ENCODE data around the gene SMIM31.

SMIM31 gene

DNA sequence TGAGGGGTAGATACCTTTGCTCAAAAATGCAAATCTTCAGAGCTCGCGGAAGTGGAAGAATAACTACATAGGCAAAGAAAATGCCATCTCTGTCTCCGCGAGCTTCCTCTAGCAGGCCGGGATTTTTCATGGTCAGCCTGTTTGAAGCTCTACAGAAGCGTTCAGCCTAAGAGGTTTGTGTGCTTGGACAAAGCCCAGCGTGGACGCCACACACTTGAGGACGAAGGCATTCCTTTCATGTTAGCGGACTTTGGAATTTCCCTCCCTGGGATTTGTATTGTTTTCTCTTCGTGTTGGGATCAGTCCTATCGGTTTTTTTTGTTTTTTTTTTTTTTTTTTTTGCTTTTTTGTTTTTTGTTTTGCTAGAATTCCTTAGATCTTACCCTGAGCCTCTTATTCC lies 53.7 kb downstream of the SMIM31 start:
- TF ChIP-seq POLR2A (IDR thresholded peaks at IDR 0.05; ENCODE audit: low read depth, low read length): no peak
- DNase-seq (ENCODE audit: insufficient read length, low spot score) (peak; percentile 2), FAIRE-seq (no peak)

- no peak for DNase-seq (ENCODE audit: insufficient read length, low spot score)
- no peak for TF ChIP-seq POLR2A (IDR thresholded peaks at IDR 0.05; ENCODE audit: low read depth, low read length)
- FAIRE-seq: no peak
Observed at GRCh38 chr4:164813554-164813953, 59.6 kb downstream of the SMIM31 start.

DNA sequence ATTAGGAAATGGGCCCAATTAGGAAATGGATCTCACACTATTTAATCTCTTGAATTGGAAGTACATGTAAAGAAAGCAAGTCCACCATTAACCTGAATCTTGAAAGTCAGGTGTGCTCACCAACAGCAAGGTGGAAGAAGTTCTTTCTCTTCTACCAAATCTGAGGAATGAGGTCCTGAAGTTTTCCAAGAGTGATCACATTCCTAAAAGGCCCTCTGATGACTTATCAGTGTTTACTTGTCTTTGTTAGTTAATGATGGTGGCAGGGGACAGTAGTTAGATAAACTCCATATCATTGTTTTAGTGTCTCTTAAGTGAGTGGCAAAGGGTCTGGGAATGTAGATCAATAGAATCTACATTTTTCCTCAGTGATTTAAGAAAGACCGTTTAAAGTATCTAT lies 61.8 kb downstream of the SMIM31 start:
- FAIRE-seq (no peak), DNase-seq (ENCODE audit: insufficient read length, low spot score) (no peak)
- TF ChIP-seq POLR2A (IDR thresholded peaks at IDR 0.05; ENCODE audit: low read depth, low read length): no peak

DNA sequence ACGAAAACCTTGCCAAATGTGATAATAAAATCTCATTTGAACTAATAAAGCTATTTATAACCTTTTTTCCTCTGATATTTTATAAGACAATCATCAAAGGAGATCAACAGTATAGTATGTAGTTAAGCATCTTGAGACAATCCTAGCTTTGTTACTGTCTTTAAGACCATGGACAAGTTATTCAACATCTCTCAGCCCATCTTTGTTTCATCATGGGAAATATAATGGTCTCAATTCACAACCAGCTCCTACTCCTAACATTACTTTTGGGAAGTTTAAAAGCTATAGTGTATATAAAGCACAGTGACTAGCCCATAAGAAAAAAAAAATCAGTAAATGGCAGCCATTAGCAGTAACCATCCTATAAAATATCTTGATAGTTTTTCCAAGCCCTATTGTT lies 65.4 kb downstream of the SMIM31 start:
- no peak for TF ChIP-seq POLR2A (IDR thresholded peaks at IDR 0.05; ENCODE audit: low read depth, low read length)
- DNase-seq (ENCODE audit: insufficient read length, low spot score) (no peak), FAIRE-seq (no peak)

- no peak for TF ChIP-seq POLR2A (IDR thresholded peaks at IDR 0.05; ENCODE audit: low read depth, low read length)
- FAIRE-seq: no peak
Observed at GRCh38 chr4:164821711-164822110, 67.8 kb downstream of the SMIM31 start.

GRCh38 chr4:164824581-164824980 lies 70.7 kb downstream of the SMIM31 start:
- no peak for FAIRE-seq
- TF ChIP-seq POLR2A (IDR thresholded peaks at IDR 0.05; ENCODE audit: low read depth, low read length): no peak
- no peak for DNase-seq (ENCODE audit: insufficient read length, low spot score)

More at GRCh38 chr4:164821711-164822110, 67.8 kb downstream of the SMIM31 start:
- DNase-seq (ENCODE audit: insufficient read length, low spot score): no peak

- DNase-seq (ENCODE audit: insufficient read length, low spot score): no peak
- no peak for TF ChIP-seq POLR2A (IDR thresholded peaks at IDR 0.05; ENCODE audit: low read depth, low read length)
- no peak for FAIRE-seq
Observed at GRCh38 chr4:164828955-164829354, 75.0 kb downstream of the SMIM31 start.

GRCh38 chr4:164846566-164846965 lies 92.6 kb downstream of the SMIM31 start:
- DNase-seq (ENCODE audit: insufficient read length, low spot score) (no peak), FAIRE-seq (no peak)
- TF ChIP-seq POLR2A (IDR thresholded peaks at IDR 0.05; ENCODE audit: low read depth, low read length): no peak

DNA sequence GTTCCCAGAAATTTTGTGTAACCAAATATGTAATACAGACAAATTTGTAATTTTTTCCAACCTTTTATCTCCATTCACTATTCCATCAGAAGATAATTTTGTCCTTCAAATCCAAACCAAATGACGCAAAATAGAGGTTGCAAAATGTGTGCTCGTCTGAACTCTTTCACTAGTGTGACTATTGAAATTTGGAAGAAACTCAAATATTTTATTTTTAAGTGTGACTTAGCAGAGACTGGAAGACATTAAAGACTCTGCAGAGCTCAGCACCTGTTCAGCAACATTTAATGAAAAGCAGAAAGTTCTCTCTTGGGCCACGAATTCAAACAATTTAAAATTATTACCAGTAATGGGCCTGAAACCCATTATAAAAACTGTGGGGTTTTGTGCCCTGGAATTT lies 93.1 kb downstream of the SMIM31 start:
- TF ChIP-seq POLR2A (IDR thresholded peaks at IDR 0.05; ENCODE audit: low read depth, low read length): no peak
- no peak for FAIRE-seq
- no peak for DNase-seq (ENCODE audit: insufficient read length, low spot score)

- no peak for DNase-seq (ENCODE audit: insufficient read length, low spot score)
- TF ChIP-seq POLR2A (IDR thresholded peaks at IDR 0.05; ENCODE audit: low read depth, low read length): no peak
- no peak for FAIRE-seq
Observed at GRCh38 chr4:164847967-164848649, 94.2 kb downstream of the SMIM31 start.
